GM13977 (cell line): ENCODE results near the gene NCBP2.

ENCODE experiments used
- DNase-seq: peaks from one replicate; pipeline ENCODE4 v3.0.0; 2012; ENCODE audit warnings: low spot score
- CTCF ChIP-seq: IDR thresholded peaks from 2 replicates; pipeline ENCODE4 v1.5.1; 2012; ENCODE audit warnings: mild to moderate bottlenecking, control low read depth; ENCODE audit not compliant: insufficient read depth; ENCODE audit errors: extremely low read depth, missing control alignments
- in situ Hi-C: fragments of 300-500 bp; cut with MboI; formaldehyde crosslinking; loops from one replicate; pipeline ENCODE4 v1.12.0; 2022; ENCODE audit warnings: low sequenced_read_pairs, low pct_unique_long_range_greater_than_20kb, mixed read lengths, inconsistent platforms; ENCODE audit not compliant: unreplicated experiment

NCBP2 gene

GRCh38 chr3:196963631-196963953 is 21.3 kb upstream of the NCBP2 start:
- no peak for DNase-seq
- in situ Hi-C loops = no loop called here

GRCh38 chr3:196962930-196963630 is 20.8 kb upstream of the NCBP2 start:
- no peak for DNase-seq
- TF ChIP-seq CTCF = no peak
- in situ Hi-C loops = no loop called here

More at GRCh38 chr3:196963631-196963953, 21.3 kb upstream of the NCBP2 start:
- no peak for TF ChIP-seq CTCF

GRCh38 chr3:196962108-196962929 is 20.0 kb upstream of the NCBP2 start:
- TF ChIP-seq CTCF = no peak
- no peak for DNase-seq
- in situ Hi-C loops = no loop called here

GRCh38 chr3:196954832-196955231 is 12.5 kb upstream of the NCBP2 start:
- in situ Hi-C loops = no loop called here
- no peak for TF ChIP-seq CTCF
- no peak for DNase-seq

- DNase-seq = no peak
- in situ Hi-C loops = no loop called here
- TF ChIP-seq CTCF = no peak
These were observed 9.0 kb upstream of the NCBP2 start for GRCh38 chr3:196951371-196951770.

- in situ Hi-C loops = no loop called here
- no peak for DNase-seq
- TF ChIP-seq CTCF = no peak
These were observed 7.4 kb upstream of the NCBP2 start for GRCh38 chr3:196949750-196950149.
